HFF-Myc (cell line): Measurements from ENCODE around the gene TFAP2E.
"Not testable (repeated sequence)": the region's sequence is repeated elsewhere in the genome, so short reads cannot be mapped to it uniquely, and the experiment has no call there.

Experiments used
- DNase-seq: peaks from one replicate; pipeline ENCODE4 v3.0.0-alpha.2; 2011; ENCODE audit warnings: low read depth; ENCODE audit errors: extremely low read depth
- H3K4me3 ChIP-seq: replicated peaks from 2 replicates; pipeline ENCODE4 v1.5.1; 2011; ENCODE audit warnings: low read depth, mild to moderate bottlenecking, control low read depth, low read length
- TF ChIP-seq, protein P1 (sequence below): IDR thresholded peaks from 2 replicates; pipeline ENCODE4 v1.5.1; 2012; ENCODE audit warnings: mild to moderate bottlenecking, low read depth, low read length, control low read depth; ENCODE audit errors: missing control alignments

TFAP2E gene

GRCh38 chr1:35577071-35577998, 4.2 kb downstream of the TFAP2E start:
- DNase-seq, result no peak
- TF ChIP-seq, protein P1, sequence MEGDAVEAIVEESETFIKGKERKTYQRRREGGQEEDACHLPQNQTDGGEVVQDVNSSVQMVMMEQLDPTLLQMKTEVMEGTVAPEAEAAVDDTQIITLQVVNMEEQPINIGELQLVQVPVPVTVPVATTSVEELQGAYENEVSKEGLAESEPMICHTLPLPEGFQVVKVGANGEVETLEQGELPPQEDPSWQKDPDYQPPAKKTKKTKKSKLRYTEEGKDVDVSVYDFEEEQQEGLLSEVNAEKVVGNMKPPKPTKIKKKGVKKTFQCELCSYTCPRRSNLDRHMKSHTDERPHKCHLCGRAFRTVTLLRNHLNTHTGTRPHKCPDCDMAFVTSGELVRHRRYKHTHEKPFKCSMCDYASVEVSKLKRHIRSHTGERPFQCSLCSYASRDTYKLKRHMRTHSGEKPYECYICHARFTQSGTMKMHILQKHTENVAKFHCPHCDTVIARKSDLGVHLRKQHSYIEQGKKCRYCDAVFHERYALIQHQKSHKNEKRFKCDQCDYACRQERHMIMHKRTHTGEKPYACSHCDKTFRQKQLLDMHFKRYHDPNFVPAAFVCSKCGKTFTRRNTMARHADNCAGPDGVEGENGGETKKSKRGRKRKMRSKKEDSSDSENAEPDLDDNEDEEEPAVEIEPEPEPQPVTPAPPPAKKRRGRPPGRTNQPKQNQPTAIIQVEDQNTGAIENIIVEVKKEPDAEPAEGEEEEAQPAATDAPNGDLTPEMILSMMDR, result no peak
- no peak overlapping the region for H3K4me3 ChIP-seq

- DNase-seq, result no peak
- H3K4me3 ChIP-seq, result no peak overlapping the region
- TF ChIP-seq, protein P1, result no peak
Measured at GRCh38 chr1:35580949-35581388, 7.9 kb downstream of the TFAP2E start.

GRCh38 chr1:35581621-35582020, 8.5 kb downstream of the TFAP2E start:
- H3K4me3 ChIP-seq, DNase-seq: not testable (repeated sequence)

- TF ChIP-seq, protein P1, result no peak
- H3K4me3 ChIP-seq, result no peak overlapping the region
- no peak for DNase-seq
Measured at GRCh38 chr1:35585281-35585680, 12.2 kb downstream of the TFAP2E start.

DNA sequence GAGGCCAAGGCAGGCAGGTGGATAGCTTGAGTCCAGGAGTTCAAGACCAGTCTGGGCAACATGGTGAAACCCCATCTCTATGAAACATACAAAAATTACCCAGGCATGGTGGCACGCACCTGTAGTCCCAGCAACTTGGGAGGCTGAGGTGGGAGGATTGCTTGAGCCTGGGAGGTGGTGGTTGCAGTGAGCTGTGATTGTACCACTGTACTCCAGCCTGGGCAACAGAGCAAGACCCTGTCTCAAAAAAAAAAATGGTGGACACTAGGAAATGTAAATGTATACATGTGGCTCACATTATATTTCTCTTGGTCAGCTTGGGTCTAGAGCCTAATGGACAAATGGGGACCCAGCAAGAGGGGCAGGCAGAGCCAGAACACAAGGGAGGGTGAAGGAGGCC, 12.7 kb downstream of the TFAP2E start:
- DNase-seq, H3K4me3 ChIP-seq: not testable (repeated sequence)

DNA sequence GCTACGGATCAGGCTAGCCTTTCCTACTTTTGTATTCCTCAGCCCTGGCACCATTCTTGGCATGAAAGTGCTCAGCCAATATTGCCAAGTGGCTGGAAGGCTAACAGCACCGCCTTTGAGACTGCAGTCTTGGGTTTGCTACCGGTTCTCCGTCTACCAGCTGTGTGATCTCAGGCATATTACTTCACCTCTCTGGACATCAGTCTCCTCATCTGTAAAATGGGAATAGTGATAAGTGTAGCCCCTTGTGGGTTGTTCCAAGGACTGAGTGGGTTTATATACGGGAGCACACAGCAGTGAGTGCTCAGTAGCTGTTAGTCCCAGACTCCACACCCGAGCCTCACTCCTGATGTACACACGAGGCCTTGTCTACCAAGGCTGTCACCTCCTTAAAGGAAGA, 13.7 kb downstream of the TFAP2E start:
- TF ChIP-seq, protein P1, result no peak
- DNase-seq, result no peak
- no peak overlapping the region for H3K4me3 ChIP-seq

DNA sequence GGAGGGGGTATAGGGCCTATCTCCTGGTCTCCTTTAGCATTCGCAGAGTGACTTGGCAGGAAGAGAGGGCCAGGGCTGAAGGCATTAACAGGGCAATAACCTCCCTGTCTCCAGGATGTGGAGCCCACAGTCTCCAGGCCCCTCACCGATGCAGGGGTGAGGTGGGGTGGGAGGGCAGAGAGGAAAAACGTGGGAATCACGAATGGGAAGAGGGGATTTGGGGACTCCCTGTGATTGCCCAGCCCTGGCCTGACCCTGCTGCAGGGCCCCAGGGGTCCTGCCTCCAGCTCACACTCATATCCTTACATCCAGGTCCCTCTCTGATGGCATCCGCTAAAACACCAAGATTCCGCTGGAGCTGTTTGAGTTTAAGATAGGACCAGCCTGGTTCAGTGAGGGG, 14.6 kb downstream of the TFAP2E start:
- TF ChIP-seq, protein P1, result no peak
- no peak for DNase-seq

More for the DNA sequence above, 14.6 kb downstream of the TFAP2E start:
- H3K4me3 ChIP-seq, result no peak overlapping the region
